ENCODE measurements around the gene MBP.

DNA sequence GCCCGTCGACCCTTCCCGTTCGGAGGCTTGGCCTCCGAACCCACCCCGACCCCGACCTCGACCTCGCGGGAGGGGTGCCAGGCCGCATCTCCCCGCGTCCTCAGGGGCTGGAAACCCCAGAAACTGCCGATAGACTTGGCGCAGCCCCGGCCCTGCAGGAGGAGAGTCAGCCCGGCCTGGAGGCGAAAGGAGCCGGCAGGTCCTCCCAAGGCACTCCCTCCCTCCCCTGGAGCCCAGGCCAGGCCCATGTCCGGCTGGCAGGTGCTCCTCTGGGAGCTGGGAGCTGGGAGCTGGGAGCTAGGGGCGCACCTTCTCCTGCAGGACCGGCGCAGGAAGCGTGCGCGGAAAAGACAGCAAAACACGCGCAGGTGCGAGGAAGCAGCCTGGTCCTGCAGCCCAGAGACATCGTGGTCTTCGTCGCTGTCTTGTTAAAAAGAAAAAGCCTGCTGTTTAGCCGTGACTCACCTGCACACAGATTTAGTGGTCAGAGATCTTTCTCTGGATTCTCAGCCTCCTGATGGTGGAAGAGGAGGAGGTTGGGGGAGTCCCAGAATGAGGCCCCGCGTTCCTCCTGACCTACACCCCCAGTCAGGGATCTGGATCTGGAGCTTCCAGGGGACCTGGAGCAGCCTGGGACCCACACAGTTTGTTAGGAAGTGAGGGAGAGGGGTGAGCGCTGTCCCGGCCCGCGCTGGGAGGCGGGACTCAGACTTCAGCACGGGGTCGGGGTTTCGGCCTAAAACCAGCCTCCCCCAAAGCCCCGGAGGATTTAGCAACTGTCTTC lies 660 bp upstream of the MBP start:
- TF ChIP-seq, protein P1, sequence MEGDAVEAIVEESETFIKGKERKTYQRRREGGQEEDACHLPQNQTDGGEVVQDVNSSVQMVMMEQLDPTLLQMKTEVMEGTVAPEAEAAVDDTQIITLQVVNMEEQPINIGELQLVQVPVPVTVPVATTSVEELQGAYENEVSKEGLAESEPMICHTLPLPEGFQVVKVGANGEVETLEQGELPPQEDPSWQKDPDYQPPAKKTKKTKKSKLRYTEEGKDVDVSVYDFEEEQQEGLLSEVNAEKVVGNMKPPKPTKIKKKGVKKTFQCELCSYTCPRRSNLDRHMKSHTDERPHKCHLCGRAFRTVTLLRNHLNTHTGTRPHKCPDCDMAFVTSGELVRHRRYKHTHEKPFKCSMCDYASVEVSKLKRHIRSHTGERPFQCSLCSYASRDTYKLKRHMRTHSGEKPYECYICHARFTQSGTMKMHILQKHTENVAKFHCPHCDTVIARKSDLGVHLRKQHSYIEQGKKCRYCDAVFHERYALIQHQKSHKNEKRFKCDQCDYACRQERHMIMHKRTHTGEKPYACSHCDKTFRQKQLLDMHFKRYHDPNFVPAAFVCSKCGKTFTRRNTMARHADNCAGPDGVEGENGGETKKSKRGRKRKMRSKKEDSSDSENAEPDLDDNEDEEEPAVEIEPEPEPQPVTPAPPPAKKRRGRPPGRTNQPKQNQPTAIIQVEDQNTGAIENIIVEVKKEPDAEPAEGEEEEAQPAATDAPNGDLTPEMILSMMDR (IDR thresholded peaks at IDR 0.05; ENCODE audit: low read length): no peak
- no peak for TF ChIP-seq EZH2 (IDR thresholded peaks at IDR 0.05; ENCODE audit: borderline replicate concordance, low read length)
